MM.1S (cell line): ENCODE data around the gene SH3D19.

ENCODE experiments used
- DNase-seq: peaks from one replicate; pipeline ENCODE4 v3.0.0-alpha.2; 2015
- H2AFZ ChIP-seq: fragments of 300-600 bp; sonication (generic); 2 replicates; pipeline ENCODE4 v1.6.0; 2016; ENCODE audit warnings: antibody characterized with exemption, low read length
- H3F3A ChIP-seq: fragments of 300-600 bp; sonication (generic); 2 replicates; pipeline ENCODE4 v1.6.1; 2016; ENCODE audit warnings: mild to moderate bottlenecking, antibody characterized with exemption, low read length, moderate library complexity, mixed read lengths; ENCODE audit not compliant: insufficient read depth
- H3K27ac ChIP-seq: fragments of 300-600 bp; sonication (generic); 2 replicates; pipeline ENCODE4 v1.5.1; 2016; ENCODE audit warnings: mild to moderate bottlenecking, low read length
- H3K27me3 ChIP-seq: fragments of 300-600 bp; sonication (generic); replicated peaks from 2 replicates; pipeline ENCODE4 v1.6.0; 2016; ENCODE audit warnings: low read length; ENCODE audit not compliant: insufficient read depth
- H3K36me3 ChIP-seq: fragments of 300-600 bp; sonication (generic); replicated peaks from 2 replicates; pipeline ENCODE4 v1.6.1; 2016; ENCODE audit warnings: mild to moderate bottlenecking, low read length, mixed read lengths; ENCODE audit not compliant: insufficient read depth
- H3K4me1 ChIP-seq: fragments of 300-600 bp; sonication (generic); 2 replicates; pipeline ENCODE4 v1.6.1; 2016; ENCODE audit warnings: low read length, mixed read lengths
- H3K4me2 ChIP-seq: fragments of 300-600 bp; sonication (generic); 2 replicates; pipeline ENCODE4 v1.6.0; 2016; ENCODE audit warnings: low read depth, low read length
- H3K4me3 ChIP-seq: fragments of 300-600 bp; sonication (generic); 2 replicates; pipeline ENCODE4 v1.5.1; 2016; ENCODE audit warnings: low read length, mixed read lengths
- H3K79me2 ChIP-seq: fragments of 300-600 bp; sonication (generic); 2 replicates; pipeline ENCODE4 v1.6.1; 2016; ENCODE audit warnings: mixed run types, low read length, mixed read lengths
- H3K9ac ChIP-seq: fragments of 300-600 bp; sonication (generic); 2 replicates; pipeline ENCODE4 v1.6.1; 2016; ENCODE audit warnings: low read length, mixed read lengths
- H3K9me2 ChIP-seq: fragments of 300-600 bp; sonication (generic); replicated peaks from 2 replicates; pipeline ENCODE4 v1.6.1; 2016; ENCODE audit warnings: mild to moderate bottlenecking, low read length, mixed read lengths; ENCODE audit not compliant: insufficient read depth
- H3K9me3 ChIP-seq: fragments of 300-600 bp; sonication (generic); replicated peaks from 2 replicates; pipeline ENCODE4 v1.6.1; 2016; ENCODE audit warnings: mild to moderate bottlenecking, low read length, mixed read lengths; ENCODE audit not compliant: insufficient read depth
- H4K20me1 ChIP-seq: fragments of 300-600 bp; sonication (generic); 2 replicates; pipeline ENCODE4 v1.6.1; 2016; ENCODE audit warnings: mild to moderate bottlenecking, low read length, moderate library complexity, mixed read lengths; ENCODE audit not compliant: insufficient read depth
- CTCF ChIP-seq: fragments of 300-600 bp; sonication (generic); IDR thresholded peaks from 2 replicates; pipeline ENCODE4 v1.5.1; 2016; ENCODE audit warnings: antibody characterized with exemption, low read length, mixed read lengths
- EZH2 ChIP-seq: fragments of 300-600 bp; sonication (generic); optimal IDR thresholded peaks from 2 replicates; pipeline ENCODE3; 2017; ENCODE audit warnings: low read depth, mild to moderate bottlenecking, antibody characterized with exemption, low read length, mixed read lengths
- EZH2phosphoT487 ChIP-seq: fragments of 300-600 bp; sonication (generic); IDR thresholded peaks from 2 replicates; pipeline ENCODE4 v1.6.1; 2018; ENCODE audit warnings: antibody characterized with exemption, low read length

The SH3D19 gene

DNA sequence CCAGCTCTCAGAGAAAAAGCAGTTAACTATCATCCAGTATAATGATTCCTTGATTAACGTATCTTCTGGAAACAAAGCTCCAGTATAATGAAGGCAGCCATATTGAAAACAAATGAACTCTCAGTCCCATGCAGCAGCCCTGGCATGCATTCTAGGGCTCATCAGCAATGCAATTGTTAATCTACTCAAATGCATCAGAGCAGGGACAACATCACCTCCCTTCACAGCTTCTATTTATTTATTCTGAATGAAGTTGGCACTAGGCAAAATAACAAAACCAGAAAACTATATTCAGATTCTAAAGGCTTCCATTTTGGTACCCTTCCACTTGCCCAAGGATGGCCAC lies 11.4 kb downstream of the SH3D19 start:
- Histone ChIP-seq H3K4me2 (no peak overlapping the region), H3K36me3 (no peaks in the 10 kb centered on the region), H3K27me3 (no peaks in the 10 kb centered on the region), H2AFZ (no peak overlapping the region), H3K4me1 (no peaks in the 10 kb centered on the region), H3K9me2 (no peaks in the 10 kb centered on the region), H4K20me1 (no peaks in the 10 kb centered on the region), H3K79me2 (no peaks in the 10 kb centered on the region), H3K9ac (no peak overlapping the region), H3F3A (no peaks in the 10 kb centered on the region), H3K27ac (no peak overlapping the region), H3K4me3 (no peak overlapping the region), H3K9me3 (no peaks in the 10 kb centered on the region)
- no peak for TF ChIP-seq CTCF
- no peak for TF ChIP-seq EZH2
- TF ChIP-seq EZH2phosphoT487: no peak
- DNase-seq: no peak

DNA sequence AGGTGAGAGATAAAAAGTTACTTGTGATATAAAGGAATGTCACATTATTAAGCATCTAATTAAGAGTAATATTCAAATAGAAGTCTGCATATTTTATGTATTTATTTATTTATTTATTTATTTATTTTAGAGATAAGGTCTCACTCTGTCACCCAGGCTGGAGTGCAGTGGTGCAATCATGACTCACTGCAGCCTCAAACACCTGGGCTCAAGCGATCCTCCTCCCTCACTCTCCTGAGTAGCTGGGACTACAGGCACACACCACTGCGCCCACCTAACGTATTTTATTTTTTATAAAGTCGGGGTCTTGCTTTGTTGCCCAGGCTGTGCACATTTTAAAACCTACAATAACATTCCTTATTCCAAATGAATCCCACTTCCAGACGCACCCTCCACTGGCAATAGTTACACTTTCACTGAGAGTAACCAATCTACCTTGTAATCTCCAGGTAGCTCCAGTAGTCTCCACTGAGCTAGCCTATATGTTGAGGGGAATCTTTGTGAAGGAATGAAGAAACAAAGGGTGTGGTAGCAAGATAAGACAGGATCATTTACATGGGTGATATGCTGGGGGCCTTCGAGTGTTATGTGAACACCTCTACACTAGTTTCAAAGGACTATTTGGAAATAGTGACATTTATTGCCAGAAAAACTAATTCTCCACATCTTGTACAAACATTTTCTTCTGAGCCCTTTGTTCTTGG lies 11.9 kb downstream of the SH3D19 start:
- Histone ChIP-seq H3K36me3 (no peaks in the 10 kb centered on the region), H3F3A (no peaks in the 10 kb centered on the region), H4K20me1 (no peaks in the 10 kb centered on the region), H3K27ac (no peak overlapping the region), H3K4me3 (no peak overlapping the region), H3K9me3 (no peaks in the 10 kb centered on the region), H3K9ac (no peak overlapping the region), H2AFZ (no peak overlapping the region), H3K27me3 (no peaks in the 10 kb centered on the region), H3K4me2 (no peak overlapping the region), H3K4me1 (no peaks in the 10 kb centered on the region), H3K9me2 (no peaks in the 10 kb centered on the region), H3K79me2 (no peaks in the 10 kb centered on the region)
- TF ChIP-seq EZH2phosphoT487 (no peak), CTCF (no peak), EZH2 (no peak)
- DNase-seq: no peak

GRCh38 chr4:151310124-151310728 lies 15.2 kb downstream of the SH3D19 start:
- no peak for DNase-seq
- H3K4me2 ChIP-seq: no peak overlapping the region
- no peak for TF ChIP-seq CTCF
- no peak for TF ChIP-seq EZH2
- no peak for TF ChIP-seq EZH2phosphoT487
- H3K36me3 ChIP-seq: no peaks in the 10 kb centered on the region
- no peaks in the 10 kb centered on the region for H3K9me3 ChIP-seq
- no peak overlapping the region for H3K27ac ChIP-seq
- peaks cover 3% of the 10 kb centered on the region; the same call in 1 of the 2 replicates for H3K4me1 ChIP-seq
- no peaks in the 10 kb centered on the region for H3F3A ChIP-seq
- H3K79me2 ChIP-seq: no peaks in the 10 kb centered on the region
- H3K9ac ChIP-seq: no peak overlapping the region
- H3K27me3 ChIP-seq: no peaks in the 10 kb centered on the region
- H4K20me1 ChIP-seq: no peaks in the 10 kb centered on the region
- H3K9me2 ChIP-seq: no peaks in the 10 kb centered on the region
- H3K4me3 ChIP-seq: no peak overlapping the region
- no peak overlapping the region for H2AFZ ChIP-seq
